ENCODE measurements around the gene UMOD.
"Not testable (repeated sequence)": the region's sequence is repeated elsewhere in the genome, so short reads cannot be mapped to it uniquely, and the experiment has no call there.

The UMOD gene

DNA sequence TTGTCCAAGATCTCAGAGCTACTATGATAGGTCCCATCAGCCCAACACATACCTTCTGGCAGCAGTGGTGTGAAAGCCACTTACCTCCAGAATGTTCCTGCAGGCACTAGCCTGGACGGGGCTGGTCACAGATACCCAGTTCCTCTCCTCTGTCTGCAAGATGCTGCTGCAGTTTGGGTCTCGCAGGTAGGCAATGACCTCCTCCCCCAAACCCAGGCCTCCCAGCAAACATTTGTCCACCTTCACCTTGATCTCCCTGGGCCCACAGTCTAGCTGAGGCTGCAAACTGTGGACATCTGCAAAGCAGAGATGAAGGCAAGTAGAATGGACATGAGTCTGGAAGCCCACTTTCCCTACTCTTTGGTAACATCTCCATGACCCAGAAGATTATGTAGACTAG lies 32.3 kb downstream of the UMOD start:
- DNase-seq, result no peak

- no peak for DNase-seq
Measured at GRCh38 chr16:20319406-20319805, 33.1 kb downstream of the UMOD start.

DNA sequence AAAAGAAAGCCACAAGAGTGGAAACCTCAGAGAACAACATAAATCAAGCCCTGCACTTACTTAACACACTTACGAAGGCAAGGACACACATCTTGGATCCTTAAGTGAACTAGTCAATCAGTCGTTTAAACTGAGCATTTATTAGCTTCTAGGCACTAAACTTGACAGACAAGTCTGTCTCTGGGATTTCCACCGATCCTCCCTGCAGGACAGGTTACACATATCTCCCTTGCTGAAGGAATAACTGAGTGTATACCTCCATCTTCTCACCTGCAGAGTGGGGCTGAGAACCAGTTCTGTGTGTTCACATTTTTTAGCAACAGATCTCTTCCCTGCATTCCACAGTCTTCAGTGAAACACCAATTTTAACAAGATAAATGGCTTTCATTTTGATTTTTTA lies 34.1 kb downstream of the UMOD start:
- no peak for DNase-seq

- DNase-seq, result no peak
Measured at GRCh38 chr16:20318006-20318405, 34.5 kb downstream of the UMOD start.

DNA sequence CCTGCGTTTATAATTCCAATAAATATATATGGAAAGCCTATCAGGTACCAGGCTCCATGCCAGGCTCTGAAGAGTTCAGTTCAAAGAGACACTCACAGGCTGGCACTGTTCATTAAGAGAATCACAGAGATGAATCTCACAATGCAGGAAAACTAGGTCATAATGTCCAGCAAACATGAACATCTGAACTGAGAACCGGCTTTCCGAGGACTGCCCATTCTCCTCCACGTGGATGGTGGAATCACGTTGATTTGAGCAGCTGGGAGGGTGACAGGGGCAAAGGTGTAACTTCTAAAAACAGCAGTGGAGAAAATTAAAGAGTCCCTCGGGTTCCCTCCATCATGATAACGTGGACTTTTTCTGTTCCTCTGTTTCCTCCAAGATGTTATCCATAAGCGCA lies 35.4 kb downstream of the UMOD start:
- no peak for DNase-seq

- DNase-seq, result no peak
Measured at GRCh38 chr16:20316715-20317114, 35.8 kb downstream of the UMOD start.

DNA sequence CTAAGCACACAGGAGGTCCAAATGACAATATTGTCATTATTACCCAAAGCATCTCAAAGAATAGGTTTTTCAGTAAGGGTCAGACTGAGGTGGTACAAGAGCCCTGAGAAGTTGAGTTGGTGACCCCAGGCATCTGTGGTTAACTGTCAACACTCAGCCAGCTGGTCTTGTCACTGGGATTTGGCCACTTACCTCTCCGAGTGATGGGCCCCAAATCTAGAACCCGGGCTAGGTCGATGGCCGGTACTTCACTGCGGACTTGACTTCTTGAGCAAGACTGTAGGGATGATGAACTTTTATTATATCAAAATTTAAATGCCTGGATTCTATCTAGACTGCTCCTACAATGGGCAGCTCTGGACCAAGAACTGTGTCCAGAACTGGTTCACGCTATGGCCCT lies 36.8 kb downstream of the UMOD start:
- DNase-seq, result no peak

GRCh38 chr16:20314575-20314974 lies 37.9 kb downstream of the UMOD start:
- no peak for DNase-seq

DNA sequence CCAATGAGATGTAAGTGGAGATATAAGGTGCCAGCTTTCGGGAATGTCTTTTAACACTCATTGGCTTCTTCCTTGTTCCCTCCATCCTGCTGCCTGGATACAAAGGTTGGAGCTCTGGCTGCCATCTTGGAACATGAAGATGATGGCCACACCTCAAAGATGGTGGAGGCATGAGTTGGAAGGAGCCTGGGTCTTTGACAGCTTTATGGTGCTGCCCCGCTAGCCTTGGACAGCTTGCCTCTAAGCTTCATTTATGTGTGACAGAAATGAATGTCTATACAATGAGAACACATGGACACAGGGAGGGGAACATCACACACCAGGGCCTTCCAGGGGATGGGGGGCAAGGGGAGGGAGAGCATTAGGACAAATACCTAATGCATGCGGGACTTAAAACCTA lies 38.8 kb downstream of the UMOD start:
- no peak for DNase-seq

DNA sequence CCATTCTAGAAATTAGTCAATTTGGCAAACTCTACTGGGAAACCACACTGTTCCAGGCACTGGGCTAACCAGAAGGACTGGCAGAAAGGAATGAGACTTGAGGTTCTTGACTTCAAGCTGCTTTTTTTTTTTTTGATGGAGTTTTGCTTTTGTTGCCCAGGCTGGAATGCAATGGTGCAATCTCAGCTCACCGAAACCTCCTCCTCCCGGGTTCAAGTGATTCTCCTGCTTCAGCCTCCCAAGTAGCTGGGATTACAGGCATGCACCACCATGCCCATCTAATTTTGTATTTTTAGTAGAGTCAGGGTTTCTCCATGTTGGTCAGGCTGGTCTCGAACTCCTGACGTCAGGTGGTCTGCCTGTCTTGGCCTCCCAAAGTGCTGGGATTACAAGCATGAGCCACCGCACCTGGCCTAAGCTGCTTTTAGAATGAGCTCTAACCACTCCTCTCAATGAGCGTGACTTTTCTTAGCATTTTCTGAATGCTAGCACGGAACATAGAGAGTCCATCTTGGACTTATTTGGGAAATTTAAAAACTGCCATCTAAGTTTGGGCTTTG lies 39.9 kb downstream of the UMOD start:
- not testable (repeated sequence) for DNase-seq

GRCh38 chr16:20311548-20311947 lies 41.0 kb downstream of the UMOD start:
- DNase-seq, result no peak

- no peak for DNase-seq
Measured at GRCh38 chr16:20310421-20311395, 41.8 kb downstream of the UMOD start.

DNA sequence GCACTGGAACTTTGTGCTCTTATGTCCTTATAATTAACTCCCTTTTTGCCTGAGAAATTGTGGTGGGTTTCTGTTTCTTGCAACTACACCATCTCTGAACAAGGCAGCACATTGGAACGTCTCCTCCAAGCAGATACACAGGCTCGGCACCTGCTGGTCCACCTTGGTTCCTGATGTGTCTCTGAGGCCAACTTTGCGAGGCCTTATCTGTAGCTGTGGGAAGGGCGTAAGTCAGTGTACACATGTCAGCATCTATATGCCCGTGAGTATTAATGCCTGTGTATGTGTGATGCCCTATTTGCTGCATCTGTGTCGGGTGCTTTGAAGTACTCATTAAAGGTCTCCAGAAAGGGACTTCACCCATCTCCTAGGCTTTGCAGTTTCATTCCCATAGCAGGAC lies 42.7 kb downstream of the UMOD start:
- DNase-seq, result no peak

GRCh38 chr16:20308801-20309590 lies 43.5 kb downstream of the UMOD start:
- DNase-seq, result no peak

DNA sequence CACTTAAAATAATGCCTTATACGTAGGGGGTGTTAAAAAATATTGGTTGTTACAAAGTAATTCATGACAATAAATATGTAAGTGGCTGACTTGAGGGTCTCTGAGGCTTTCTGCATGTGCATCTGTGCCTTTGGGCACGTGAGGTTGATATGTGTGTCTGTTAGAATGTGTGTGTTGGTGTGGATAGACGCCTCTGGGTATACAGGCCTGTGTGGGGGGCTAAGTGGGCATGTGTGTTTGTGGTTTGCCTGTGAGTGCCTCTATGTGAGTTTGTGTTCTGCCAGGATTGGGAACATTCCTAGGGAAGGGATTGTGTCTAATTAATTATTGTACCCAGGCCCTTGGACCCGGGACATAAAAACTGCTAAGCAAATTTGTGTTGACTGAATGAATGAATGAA lies 44.2 kb downstream of the UMOD start:
- no peak for DNase-seq

GRCh38 chr16:20307791-20308190 lies 44.7 kb downstream of the UMOD start:
- no peak for DNase-seq

DNA sequence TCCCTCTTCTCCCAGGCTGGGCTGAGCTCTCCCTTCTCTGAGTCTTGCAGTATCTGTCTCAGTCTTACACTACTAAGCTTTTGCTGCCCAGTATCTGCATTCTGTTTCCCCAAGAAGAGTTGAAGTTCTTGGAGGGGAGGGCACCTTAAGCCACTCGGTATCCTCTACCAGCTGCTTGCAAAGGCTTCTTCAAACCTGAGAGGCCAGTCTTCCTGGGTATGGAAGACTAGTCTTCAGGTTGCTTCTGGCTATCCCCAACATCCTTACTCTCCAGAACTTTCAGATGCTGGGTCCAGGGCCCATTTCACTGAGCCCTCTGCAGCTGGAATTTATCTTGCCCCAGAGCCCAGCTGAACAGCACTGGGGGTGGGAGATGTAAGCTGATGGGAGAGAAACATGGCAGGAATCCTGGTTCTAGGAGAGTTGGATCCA lies 45.3 kb downstream of the UMOD start:
- DNase-seq, result no peak

GRCh38 chr16:20306401-20306800 lies 46.1 kb downstream of the UMOD start:
- DNase-seq, result no peak

DNA sequence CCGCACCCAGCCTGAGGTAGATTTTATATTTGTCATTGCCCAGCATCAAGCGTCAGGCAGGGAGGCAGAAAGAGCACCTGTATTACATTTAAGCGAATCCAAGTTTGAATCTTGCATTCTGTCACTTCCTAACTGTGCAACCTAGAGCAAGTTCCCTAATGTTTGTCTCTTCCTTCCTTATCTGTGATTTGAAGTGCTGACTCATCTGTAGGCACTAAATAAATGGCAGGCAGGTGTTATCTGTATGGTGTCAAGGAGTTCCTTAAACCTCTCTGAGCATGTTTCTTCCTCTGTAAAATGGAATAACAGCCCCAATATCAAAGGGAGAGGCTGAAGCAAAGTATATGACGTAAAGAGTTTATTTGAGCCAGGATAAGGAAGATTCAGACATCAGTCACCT lies 49.5 kb downstream of the UMOD start:
- no peak for DNase-seq

GRCh38 chr16:20302389-20302788 lies 50.1 kb downstream of the UMOD start:
- no peak for DNase-seq

DNA sequence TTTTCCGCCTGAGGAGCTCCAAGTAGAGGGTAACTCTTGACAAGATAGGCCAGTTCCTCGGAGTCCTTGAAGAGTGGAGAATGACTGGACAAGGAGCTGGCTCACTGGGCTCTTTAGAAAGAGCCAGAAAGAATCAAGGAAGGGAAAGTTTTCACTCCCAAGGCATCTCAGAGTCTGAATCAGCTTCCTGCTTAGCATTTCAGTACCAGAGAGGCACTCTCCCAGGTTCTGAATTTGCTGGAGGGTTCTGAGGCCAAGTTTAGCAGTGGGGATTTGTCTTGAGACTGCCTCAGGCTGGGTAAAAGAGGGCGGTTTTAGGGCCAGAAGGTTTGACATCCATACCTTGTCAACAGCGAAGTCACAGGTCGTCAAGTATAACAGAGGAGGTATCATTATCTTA lies 50.7 kb downstream of the UMOD start:
- no peak for DNase-seq

DNA sequence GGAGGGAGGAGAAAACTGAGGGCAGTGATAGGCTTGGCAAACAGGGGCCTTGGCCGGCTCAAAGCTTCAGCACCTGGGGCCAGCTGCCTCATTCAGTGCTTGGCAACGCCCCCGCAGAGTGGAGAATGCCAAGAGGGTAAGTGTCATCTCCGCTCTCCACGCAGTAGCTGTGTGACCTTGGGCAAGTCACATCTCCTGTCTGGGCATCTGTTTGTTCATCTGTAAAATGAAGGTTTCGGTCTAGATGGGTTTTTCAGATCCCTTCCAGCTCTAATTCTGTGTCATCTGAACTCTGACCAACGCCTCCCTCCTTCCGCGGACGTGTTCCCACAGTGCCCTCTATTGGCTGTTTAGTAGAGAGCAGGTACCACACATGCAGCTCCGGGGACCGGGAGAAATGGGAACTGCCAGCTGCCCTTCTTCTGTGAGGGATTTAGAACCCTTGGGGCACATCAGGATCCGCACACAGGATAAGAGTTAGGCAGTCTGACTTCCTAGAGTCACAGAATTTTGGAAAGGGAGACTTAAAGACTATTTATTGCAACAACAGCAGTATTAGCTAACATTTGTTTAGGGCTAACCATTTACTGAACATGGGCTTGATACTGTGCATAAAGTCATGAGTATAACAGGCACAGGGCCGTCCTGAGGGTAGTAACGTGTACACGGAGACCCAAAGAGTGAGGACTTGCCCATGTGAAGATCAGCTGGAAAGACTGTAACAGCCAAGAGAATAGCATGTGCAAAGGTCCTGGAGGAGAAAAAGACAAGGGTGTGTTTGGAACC lies 52.0 kb downstream of the UMOD start:
- peak; percentile 71 to 83 (median 74) for DNase-seq

- no peak for DNase-seq
Measured at GRCh38 chr16:20298452-20298851, 54.1 kb downstream of the UMOD start.
